A549 treated with Hydrocortisone at 1 μM for 4 hours (cell line): ENCODE results near the gene PCYOX1L. TPM values are rescaled to one million over a fixed set of nuclear protein-coding genes. Genes with fewer than 3 reads are reported as not detected.

Source experiments
- total RNA-seq: library from RNA; stranded (reverse); fragments of 200-300 nt; extraction: Qiagen RNA extraction; gene quantifications from 5 replicates; pipeline ENCODE4 v1.2.3, GENCODE V29; 2022

Gene PCYOX1L, protein sequence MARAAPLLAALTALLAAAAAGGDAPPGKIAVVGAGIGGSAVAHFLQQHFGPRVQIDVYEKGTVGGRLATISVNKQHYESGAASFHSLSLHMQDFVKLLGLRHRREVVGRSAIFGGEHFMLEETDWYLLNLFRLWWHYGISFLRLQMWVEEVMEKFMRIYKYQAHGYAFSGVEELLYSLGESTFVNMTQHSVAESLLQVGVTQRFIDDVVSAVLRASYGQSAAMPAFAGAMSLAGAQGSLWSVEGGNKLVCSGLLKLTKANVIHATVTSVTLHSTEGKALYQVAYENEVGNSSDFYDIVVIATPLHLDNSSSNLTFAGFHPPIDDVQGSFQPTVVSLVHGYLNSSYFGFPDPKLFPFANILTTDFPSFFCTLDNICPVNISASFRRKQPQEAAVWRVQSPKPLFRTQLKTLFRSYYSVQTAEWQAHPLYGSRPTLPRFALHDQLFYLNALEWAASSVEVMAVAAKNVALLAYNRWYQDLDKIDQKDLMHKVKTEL
- total RNA-seq = 2.5 to 3.1 TPM (median 2.8 TPM) in 5 replicates

DNA sequence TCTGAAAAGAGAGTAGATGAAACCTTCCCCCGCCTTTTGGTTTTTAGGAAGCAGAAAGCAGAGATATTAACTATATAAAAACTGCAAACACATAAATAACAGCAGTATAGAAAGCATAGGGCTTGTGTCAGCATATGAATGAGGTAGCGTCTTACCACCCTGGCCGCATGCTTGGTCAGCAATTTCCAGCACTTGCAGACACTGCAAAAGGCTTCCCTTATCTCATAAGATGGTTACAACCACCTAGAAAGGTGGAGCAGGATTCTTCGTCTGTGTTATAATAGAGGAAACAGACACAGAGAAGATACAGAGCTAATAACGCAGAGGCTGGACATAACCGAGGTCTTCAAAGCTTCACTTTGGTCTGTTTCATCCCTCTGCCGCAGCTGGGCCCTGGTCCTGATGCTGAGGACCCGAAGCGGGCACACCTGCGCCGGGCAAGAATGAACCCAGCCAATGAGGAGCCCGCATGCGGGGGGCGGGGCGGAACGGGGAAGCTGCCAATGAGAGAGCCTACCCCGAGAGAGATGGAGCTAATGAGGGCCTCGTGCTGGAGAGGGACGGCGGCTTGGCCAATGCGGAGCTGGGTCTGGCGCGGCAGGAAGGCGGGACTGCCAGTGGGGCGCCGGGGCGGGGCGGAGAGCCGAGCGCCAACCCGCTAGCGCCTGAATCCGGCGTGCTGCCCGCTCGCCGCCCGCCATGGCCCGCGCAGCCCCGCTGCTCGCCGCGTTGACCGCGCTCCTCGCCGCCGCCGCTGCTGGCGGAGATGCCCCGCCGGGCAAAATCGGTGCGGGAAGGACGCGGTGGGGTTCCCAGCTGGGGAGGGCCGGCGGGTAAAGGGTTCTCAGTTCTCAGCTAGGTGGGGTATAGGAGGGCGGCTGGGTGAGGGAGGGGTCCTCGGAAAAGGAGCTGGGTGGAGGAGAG lies at the start of gene PCYOX1L:
Gene PCYOX1L, plus strand, starts transcription at position 677 of the 924 bp plus-strand sequence. Its CDS starts 23 bp downstream, at position 700.

DNA sequence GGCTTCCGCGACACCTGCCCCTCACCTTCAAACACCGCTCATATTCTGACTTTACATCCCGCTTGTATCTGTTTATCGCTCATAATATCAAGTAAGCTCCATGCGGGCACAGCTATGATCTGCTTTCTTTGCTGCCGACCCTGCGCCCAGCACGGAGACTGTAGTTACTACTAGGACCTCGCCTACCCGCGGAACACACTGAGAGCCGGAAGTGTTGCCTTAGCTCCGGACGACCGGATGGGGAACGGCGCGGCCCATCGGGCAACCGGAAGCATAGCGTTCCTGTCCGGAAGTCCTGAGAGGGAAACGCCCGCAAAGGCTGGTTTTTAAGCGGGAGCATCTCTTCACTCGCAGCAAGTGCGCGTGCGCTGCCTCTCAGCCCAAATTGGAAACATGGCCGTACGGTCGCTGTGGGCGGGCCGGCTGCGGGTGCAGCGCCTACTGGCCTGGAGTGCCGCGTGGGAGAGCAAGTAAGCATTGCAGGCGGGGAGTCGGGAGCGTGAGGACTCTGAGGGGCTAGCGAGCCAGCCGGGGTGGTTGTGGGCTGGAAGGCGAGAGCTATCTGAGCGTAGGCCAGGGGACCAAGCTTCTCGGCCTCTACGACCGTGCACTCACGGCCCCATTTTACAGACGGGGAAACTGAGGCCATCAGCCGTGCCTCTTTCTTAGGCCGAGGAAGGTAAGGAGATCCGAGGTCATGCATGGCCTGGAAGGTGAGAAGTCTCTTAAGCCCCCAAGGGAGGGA lies 12.5 kb upstream of the PCYOX1L start, which contains the start of gene GRPEL2:
Gene GRPEL2, plus strand, starts transcription at position 353 of the 745 bp plus-strand sequence. Its CDS starts 41 bp downstream, at position 394.

DNA sequence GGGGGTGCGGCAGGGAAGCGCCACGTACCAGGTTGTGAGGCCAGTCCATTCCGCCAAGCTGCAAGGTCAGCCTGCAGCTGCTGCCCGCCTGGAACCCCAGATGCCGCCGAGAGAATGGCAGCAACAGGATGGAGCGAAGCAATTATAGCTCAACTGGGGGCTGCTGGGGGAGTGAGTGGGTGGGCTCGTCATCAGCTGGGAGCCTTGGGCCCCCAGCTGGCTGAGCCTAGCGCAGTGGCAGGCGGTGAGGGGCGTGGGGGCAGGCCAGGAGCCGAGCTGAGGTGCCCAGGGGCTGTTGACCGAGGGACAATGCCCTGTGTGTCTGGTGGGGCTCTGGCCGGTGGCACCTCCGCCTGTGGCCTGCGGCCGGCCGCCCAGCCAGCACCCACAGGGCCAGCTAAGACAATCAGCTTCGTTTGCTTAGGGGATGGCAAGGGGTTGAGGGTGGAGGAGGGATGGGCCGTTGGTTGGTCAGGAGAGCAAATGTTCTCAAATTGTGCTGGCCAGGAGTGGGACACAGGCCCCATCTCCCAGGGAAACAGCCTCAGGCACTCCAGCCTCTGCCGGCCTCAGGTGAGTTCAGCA lies 21.4 kb downstream of the PCYOX1L start, which contains the start of gene IL17B:
Gene IL17B, minus strand, starts transcription at position 116 of the 585 bp plus-strand sequence. Its CDS starts 67 bp downstream, at position 49.

Other genes starting within 250 kb of the PCYOX1L start
- gene ABLIM3, start 216.6 kb upstream of the PCYOX1L start, total RNA-seq = 19.4 to 23.0 TPM (median 20.5 TPM) in 5 replicates
- gene AFAP1L1, start 86.2 kb upstream of the PCYOX1L start, total RNA-seq = 9.9 to 13.6 TPM (median 12.6 TPM) in 5 replicates
- gene GRPEL2, start 12.5 kb upstream of the PCYOX1L start, total RNA-seq = 6.7 to 9.4 TPM (median 8.1 TPM) in 5 replicates
- gene IL17B, start 21.2 kb downstream of the PCYOX1L start, total RNA-seq = 0.18 TPM in 1 of 5 replicates, not detected in the others
- gene CSNK1A1, start 193.4 kb downstream of the PCYOX1L start, total RNA-seq = 131 to 154 TPM (median 141 TPM) in 5 replicates
- 1.9 to 2.8 TPM (median 2.5 TPM) in 5 replicates for gene ARHGEF37, start 223.5 kb downstream of the PCYOX1L start, total RNA-seq